Ishikawa (cell line): ENCODE measurements around the gene NUCB1.

ENCODE experiments used
- CEBPB ChIP-seq: IDR thresholded peaks from 2 replicates; pipeline ENCODE4 v1.6.1; 2012
- EGR1 ChIP-seq: IDR thresholded peaks from 2 replicates; pipeline ENCODE4 v1.6.1; 2012
- EP300 ChIP-seq: IDR thresholded peaks from 2 replicates; pipeline ENCODE4 v1.6.1; 2012; ENCODE audit warnings: borderline replicate concordance
- FOXM1 ChIP-seq: IDR thresholded peaks from 2 replicates; pipeline ENCODE4 v1.6.1; 2012; ENCODE audit warnings: low read depth, borderline replicate concordance
- MAX ChIP-seq: IDR thresholded peaks from 2 replicates; pipeline ENCODE4 v1.6.1; 2012
- NFIC ChIP-seq: IDR thresholded peaks from 2 replicates; pipeline ENCODE4 v1.6.1; 2012
- RAD21 ChIP-seq: IDR thresholded peaks from 2 replicates; pipeline ENCODE4 v1.6.1; 2012; ENCODE audit warnings: low read depth
- REST ChIP-seq: IDR thresholded peaks from 2 replicates; pipeline ENCODE4 v1.6.1; 2012; ENCODE audit warnings: low read depth, mild to moderate bottlenecking
- TAF1 ChIP-seq: IDR thresholded peaks from 2 replicates; pipeline ENCODE4 v1.6.1; 2012; ENCODE audit warnings: low read depth, mild to moderate bottlenecking
- TEAD4 ChIP-seq: IDR thresholded peaks from 2 replicates; pipeline ENCODE4 v1.6.1; 2012
- YY1 ChIP-seq: IDR thresholded peaks from 2 replicates; pipeline ENCODE4 v1.6.1; 2012; ENCODE audit warnings: low read depth

- TF ChIP-seq TAF1: no peak
- no peak for TF ChIP-seq YY1
- no peak for TF ChIP-seq TEAD4
- no peak for TF ChIP-seq REST
- no peak for TF ChIP-seq EP300
- no peak for TF ChIP-seq MAX
- TF ChIP-seq CEBPB: no peak
- TF ChIP-seq RAD21: no peak
- no peak for TF ChIP-seq EGR1
- no peak for TF ChIP-seq FOXM1
- no peak for TF ChIP-seq NFIC
Measured at GRCh38 chr19:48858984-48859710, 41.0 kb upstream of the NUCB1 start.
